Measurements from ENCODE around the gene MMP8.

- TF ChIP-seq EZH2phosphoT487 (IDR thresholded peaks at IDR 0.05; ENCODE audit: borderline replicate concordance) = no peak
- no peak for TF ChIP-seq EZH2 (IDR thresholded peaks at IDR 0.05)
- no peak for TF ChIP-seq CTCF (IDR thresholded peaks at IDR 0.05 in 2 of 3, conservative IDR thresholded peaks at IDR 0.05 in 1 of 3; ENCODE audit: borderline replicate concordance in 1 of 3, insufficient read depth in 1 of 3, low read depth in 2 of 3, low read length in 2 of 3)
- TF ChIP-seq POLR2AphosphoS5 (IDR thresholded peaks at IDR 0.05; ENCODE audit: low read depth, low read length) = no peak
- no peak for TF ChIP-seq JUND (IDR thresholded peaks at IDR 0.05)
- TF ChIP-seq REST (IDR thresholded peaks at IDR 0.05; ENCODE audit: low read depth) = no peak
- TF ChIP-seq POLR2A (IDR thresholded peaks at IDR 0.05; ENCODE audit: borderline replicate concordance, extremely low read depth, insufficient read depth, insufficient read length) = no peak
- TF ChIP-seq ZBTB33 (IDR thresholded peaks at IDR 0.05; ENCODE audit: extremely low read depth, insufficient replicate concordance, low read length) = no peak
- no peak for TF ChIP-seq CEBPB (IDR thresholded peaks at IDR 0.05; ENCODE audit: low read depth)
- no peak for TF ChIP-seq SIN3A (IDR thresholded peaks at IDR 0.05; ENCODE audit: low read depth)
- no peak for TF ChIP-seq RAD21 (IDR thresholded peaks at IDR 0.05; ENCODE audit: low read depth)
Observed at GRCh38 chr11:102719620-102720277, 5.0 kb downstream of the MMP8 start.

Data from HCT116 (cell line).